Fibroblast of pulmonary artery (primary cell): Measurements from ENCODE around the gene CSHL1.
"Not testable (repeated sequence)": the region's sequence is repeated elsewhere in the genome, so short reads cannot be mapped to it uniquely, and the experiment has no call there.

Experiments
- DNase-seq: peaks from one replicate; pipeline ENCODE4 v3.0.0-alpha.2; 2010; ENCODE audit warnings: low read depth
- H3K4me3 ChIP-seq: replicated peaks from 2 replicates; pipeline ENCODE4 v1.5.1; 2011; ENCODE audit warnings: low read depth, mild to moderate bottlenecking, control low read depth, low read length, moderate library complexity
- CTCF ChIP-seq: IDR thresholded peaks from 2 replicates; pipeline ENCODE4 v1.5.1; 2011; ENCODE audit warnings: mild to moderate bottlenecking, control low read depth, low read length, inconsistent platforms; ENCODE audit errors: missing control alignments

CSHL1 gene

GRCh38 chr17:63871646-63872365 is 39.3 kb downstream of the CSHL1 start:
- not testable (repeated sequence) for H3K4me3 ChIP-seq, DNase-seq

- not testable (repeated sequence) for H3K4me3 ChIP-seq, DNase-seq
Observed at GRCh38 chr17:63870292-63870665, 40.8 kb downstream of the CSHL1 start.

GRCh38 chr17:63869491-63870291 is 41.4 kb downstream of the CSHL1 start:
- H3K4me3 ChIP-seq, DNase-seq: not testable (repeated sequence)
- peak; percentile 25 for TF ChIP-seq CTCF

GRCh38 chr17:63866625-63867024 is 44.4 kb downstream of the CSHL1 start:
- not testable (repeated sequence) for H3K4me3 ChIP-seq, DNase-seq
- TF ChIP-seq CTCF = peak; percentile 32
